ENCODE measurements around the gene ISY1.
A peak's percentile ranks its signal among the peaks of the same experiment; 100 is the strongest.
"Not testable (repeated sequence)": the region's sequence is repeated elsewhere in the genome, so short reads cannot be mapped to it uniquely, and the experiment has no call there.

ISY1 gene

GRCh38 chr3:129182390-129183185 lies 21.7 kb upstream of the ISY1 start:
- Mint-ChIP-seq H3K4me3 (peak overlapping the region; percentile 95), H3K4me1 (peaks cover 58% of the 10 kb centered on the region), H3K9me3 (no peaks in the 10 kb centered on the region), H3K36me3 (peaks cover 33% of the 10 kb centered on the region), H3K27ac (peak overlapping the region; percentile 100), H3K27me3 (no peaks in the 10 kb centered on the region)
- ATAC-seq = no peak

- H3K27me3 Mint-ChIP-seq = no peaks in the 10 kb centered on the region
These were observed 21.0 kb upstream of the ISY1 start for GRCh38 chr3:129181819-129182218.

GRCh38 chr3:129180461-129180860 lies 19.6 kb upstream of the ISY1 start:
- peak overlapping the region; percentile 100 for H3K27ac Mint-ChIP-seq
- H3K9me3 Mint-ChIP-seq = no peaks in the 10 kb centered on the region
- H3K27me3 Mint-ChIP-seq = no peaks in the 10 kb centered on the region
- peaks cover 45% of the 10 kb centered on the region for H3K36me3 Mint-ChIP-seq
- H3K4me3 Mint-ChIP-seq = peak overlapping the region; percentile 95
- no peak for ATAC-seq
- H3K4me1 Mint-ChIP-seq = peaks cover 78% of the 10 kb centered on the region

More at GRCh38 chr3:129181819-129182218, 21.0 kb upstream of the ISY1 start:
- Mint-ChIP-seq H3K9me3 (no peaks in the 10 kb centered on the region), H3K36me3 (peaks cover 34% of the 10 kb centered on the region), H3K4me1 (peaks cover 65% of the 10 kb centered on the region), H3K27ac (peak overlapping the region; percentile 100), H3K4me3 (peak overlapping the region; percentile 95)
- no peak for ATAC-seq

GRCh38 chr3:129176051-129176450 lies 15.2 kb upstream of the ISY1 start:
- Mint-ChIP-seq H3K27me3 (no peaks in the 10 kb centered on the region), H3K27ac (no peak overlapping the region), H3K36me3 (peaks cover 28% of the 10 kb centered on the region), H3K4me1 (peaks cover 69% of the 10 kb centered on the region), H3K4me3 (no peak overlapping the region), H3K9me3 (no peaks in the 10 kb centered on the region)
- ATAC-seq = no peak

GRCh38 chr3:129173725-129174124 lies 12.9 kb upstream of the ISY1 start:
- H3K4me3 Mint-ChIP-seq = no peak overlapping the region
- H3K27ac Mint-ChIP-seq = no peak overlapping the region

GRCh38 chr3:129173206-129173605 lies 12.3 kb upstream of the ISY1 start:
- ATAC-seq = no peak
- Mint-ChIP-seq H3K4me1 (peaks cover 42% of the 10 kb centered on the region), H3K9me3 (no peaks in the 10 kb centered on the region), H3K27me3 (no peaks in the 10 kb centered on the region), H3K4me3 (no peak overlapping the region), H3K27ac (no peak overlapping the region), H3K36me3 (peaks cover 33% of the 10 kb centered on the region)

More at GRCh38 chr3:129173725-129174124, 12.9 kb upstream of the ISY1 start:
- Mint-ChIP-seq H3K9me3 (no peaks in the 10 kb centered on the region), H3K27me3 (no peaks in the 10 kb centered on the region), H3K36me3 (peaks cover 33% of the 10 kb centered on the region), H3K4me1 (peaks cover 48% of the 10 kb centered on the region)
- no peak for ATAC-seq

- no peaks in the 10 kb centered on the region for H3K27me3 Mint-ChIP-seq
- ATAC-seq = no peak
- no peak overlapping the region for H3K4me3 Mint-ChIP-seq
- peaks cover 19% of the 10 kb centered on the region for H3K4me1 Mint-ChIP-seq
- peaks cover 54% of the 10 kb centered on the region for H3K36me3 Mint-ChIP-seq
- no peaks in the 10 kb centered on the region for H3K9me3 Mint-ChIP-seq
- no peak overlapping the region for H3K27ac Mint-ChIP-seq
These were observed 5.9 kb upstream of the ISY1 start for GRCh38 chr3:129166579-129167332.

- not testable (repeated sequence) for H3K4me3 Mint-ChIP-seq, H3K27ac Mint-ChIP-seq, H3K27me3 Mint-ChIP-seq, H3K9me3 Mint-ChIP-seq, ATAC-seq
- Mint-ChIP-seq H3K36me3 (peaks cover 44% of the 10 kb centered on the region), H3K4me1 (peaks cover 16% of the 10 kb centered on the region)
These were observed 4.7 kb upstream of the ISY1 start for GRCh38 chr3:129165594-129165993.

GRCh38 chr3:129164500-129164899 lies 3.6 kb upstream of the ISY1 start:
- Mint-ChIP-seq H3K4me1 (peaks cover 27% of the 10 kb centered on the region), H3K36me3 (peaks cover 38% of the 10 kb centered on the region), H3K27me3 (no peaks in the 10 kb centered on the region), H3K27ac (no peak overlapping the region), H3K9me3 (no peaks in the 10 kb centered on the region), H3K4me3 (no peak overlapping the region)
- no peak for ATAC-seq

GRCh38 chr3:129162729-129163579 lies 2.1 kb upstream of the ISY1 start:
- Mint-ChIP-seq H3K4me3 (no peak overlapping the region), H3K27me3 (no peaks in the 10 kb centered on the region), H3K27ac (peak overlapping the region; percentile 95), H3K36me3 (peaks cover 41% of the 10 kb centered on the region), H3K4me1 (peaks cover 35% of the 10 kb centered on the region), H3K9me3 (no peaks in the 10 kb centered on the region)
- no peak for ATAC-seq

GRCh38 chr3:129161860-129162271 lies 1.0 kb upstream of the ISY1 start:
- peak; percentile 11 for ATAC-seq
- H3K36me3 Mint-ChIP-seq = peaks cover 30% of the 10 kb centered on the region
- no peaks in the 10 kb centered on the region for H3K27me3 Mint-ChIP-seq
- no peaks in the 10 kb centered on the region for H3K9me3 Mint-ChIP-seq
- H3K27ac Mint-ChIP-seq = peak overlapping the region; percentile 95
- peak overlapping the region; percentile 86 for H3K4me3 Mint-ChIP-seq
- H3K4me1 Mint-ChIP-seq = peaks cover 35% of the 10 kb centered on the region

- H3K36me3 Mint-ChIP-seq = peaks cover 45% of the 10 kb centered on the region
- H3K4me1 Mint-ChIP-seq = no peaks in the 10 kb centered on the region
- H3K4me3 Mint-ChIP-seq = no peak overlapping the region
- no peak for ATAC-seq
- no peaks in the 10 kb centered on the region for H3K9me3 Mint-ChIP-seq
- H3K27ac Mint-ChIP-seq = no peak overlapping the region
- H3K27me3 Mint-ChIP-seq = no peaks in the 10 kb centered on the region
These were observed 16.1 kb downstream of the ISY1 start for GRCh38 chr3:129144786-129145185.

GRCh38 chr3:129141011-129141410 lies 19.9 kb downstream of the ISY1 start:
- peaks cover 43% of the 10 kb centered on the region for H3K36me3 Mint-ChIP-seq
- ATAC-seq, H3K4me3 Mint-ChIP-seq, H3K9me3 Mint-ChIP-seq, H3K27me3 Mint-ChIP-seq, H3K27ac Mint-ChIP-seq, H3K4me1 Mint-ChIP-seq: not testable (repeated sequence)

- Mint-ChIP-seq H3K9me3 (no peaks in the 10 kb centered on the region), H3K4me1 (no peaks in the 10 kb centered on the region), H3K27me3 (no peaks in the 10 kb centered on the region), H3K27ac (no peak overlapping the region), H3K36me3 (peaks cover 38% of the 10 kb centered on the region), H3K4me3 (no peak overlapping the region)
- ATAC-seq = no peak
These were observed 21.0 kb downstream of the ISY1 start for GRCh38 chr3:129139911-129140310.

- peaks cover 55% of the 10 kb centered on the region for H3K36me3 Mint-ChIP-seq
- H3K27me3 Mint-ChIP-seq = not testable (repeated sequence)
These were observed 24.6 kb downstream of the ISY1 start for GRCh38 chr3:129136275-129136674.

More at GRCh38 chr3:129136275-129136674, 24.6 kb downstream of the ISY1 start:
- not testable (repeated sequence) for H3K4me3 Mint-ChIP-seq, H3K9me3 Mint-ChIP-seq, H3K27ac Mint-ChIP-seq, H3K4me1 Mint-ChIP-seq, ATAC-seq
